ENCODE results near the gene FES.
"Not testable (repeated sequence)": the region's sequence is repeated elsewhere in the genome, so short reads cannot be mapped to it uniquely, and the experiment has no call there.

GRCh38 chr15:90928106-90928505 lies 43.8 kb downstream of the FES start:
- not testable (repeated sequence) for TF ChIP-seq POLR2A, CTCF (IDR thresholded peaks at IDR 0.05)

Data from Peyer's patch (tissue), 4 donors.